CD4-positive, alpha-beta memory T cell (primary cell): ENCODE measurements around the gene APCDD1. TPM values are rescaled to one million over a fixed set of nuclear protein-coding genes. Genes with fewer than 3 reads are reported as not detected.

Experiments
- CTCF ChIA-PET: fragments of 350-600 bp; sonication (Branson Sonifier 250); formaldehyde crosslinking; loops from one replicate; lab custom pipeline; 2021; ENCODE audit warnings: inconsistent platforms; ENCODE audit not compliant: partially characterized antibody; lab: Charles Lee
- POLR2A ChIA-PET: fragments of 350-600 bp; sonication (Branson Sonifier 250); formaldehyde crosslinking; loops from one replicate; lab custom pipeline; 2021; ENCODE audit not compliant: partially characterized antibody; lab: Charles Lee
- DNase-seq, 5 donors: peaks; one replicate each; pipeline versions ENCODE4 v3.0.0 to v3.0.0-alpha.2; 2020 to 2022; ENCODE audit warnings: mixed read lengths in 1 of 5
- H3K27ac ChIP-seq: one replicate; pipeline ENCODE4 v1.7.0; 2013; ENCODE audit warnings: low read depth, low read length
- H3K27me3 ChIP-seq: 2 replicates; pipeline ENCODE4 v1.7.0; 2013; ENCODE audit warnings: mild to moderate bottlenecking, low read length, moderate library complexity; ENCODE audit not compliant: insufficient read depth
- H3K36me3 ChIP-seq: 2 replicates; pipeline ENCODE4 v1.7.0; 2013; ENCODE audit warnings: mild to moderate bottlenecking, low read length, moderate library complexity; ENCODE audit not compliant: insufficient read depth
- H3K4me1 ChIP-seq: 2 replicates; pipeline ENCODE4 v1.7.0; 2013; ENCODE audit warnings: mild to moderate bottlenecking, low read length, moderate library complexity; ENCODE audit not compliant: insufficient read depth
- H3K4me3 ChIP-seq, 2 donors: one replicate each; pipeline ENCODE4 v1.7.0; 2013; ENCODE audit warnings: low read length in 2 of 2, mild to moderate bottlenecking in 1 of 2
- H3K9me3 ChIP-seq, 2 donors: one replicate each; pipeline ENCODE4 v1.7.0; 2013; ENCODE audit warnings: low read length in 2 of 2, control low read depth in 1 of 2; ENCODE audit not compliant: control insufficient read depth in 1 of 2
- H3K27ac Mint-ChIP-seq, 7 donors: one replicate each; pipeline ENCODE4 v1.8.0; 2020 to 2021; ENCODE audit warnings: mixed read lengths in 7 of 7, mild to moderate bottlenecking in 6 of 7, inconsistent platforms in 3 of 7, moderate library complexity in 3 of 7
- H3K27me3 Mint-ChIP-seq, 2 donors: one replicate each; pipeline ENCODE4 v1.8.0; 2020 to 2021; ENCODE audit warnings: mixed read lengths in 2 of 2
- H3K36me3 Mint-ChIP-seq, 2 donors: one replicate each; pipeline ENCODE4 v1.8.0; 2020 to 2021; ENCODE audit warnings: mixed read lengths in 2 of 2, inconsistent platforms in 1 of 2, mild to moderate bottlenecking in 1 of 2
- H3K4me1 Mint-ChIP-seq, 4 donors: one replicate each; pipeline ENCODE4 v1.8.0; 2020 to 2021; ENCODE audit warnings: mixed read lengths in 4 of 4, mild to moderate bottlenecking in 1 of 4
- H3K4me3 Mint-ChIP-seq, 8 donors: one replicate each; pipeline ENCODE4 v1.8.0; 2020 to 2021; ENCODE audit warnings: mixed read lengths in 8 of 8, mild to moderate bottlenecking in 7 of 8, moderate library complexity in 6 of 8, inconsistent platforms in 3 of 8
- H3K9me3 Mint-ChIP-seq, 8 donors: one replicate each; pipeline ENCODE4 v1.8.0; 2020 to 2021; ENCODE audit warnings: mixed read lengths in 8 of 8, mild to moderate bottlenecking in 5 of 8, inconsistent platforms in 3 of 8, moderate library complexity in 1 of 8
- intact Hi-C: fragments of 100-400 bp; cut with micrococcal nuclease; formaldehyde crosslinking; loops from one replicate; pipeline ENCODE4 v1.15.1; 2023
- polyA plus RNA-seq, 2 donors: library from polyadenylated mRNA; unstranded; fragments of 300-500 nt; fragmentation: Illumina TruSeq; gene quantifications; one replicate each; pipeline ENCODE4 v1.2.3, GENCODE V29; 2021
- total RNA-seq, 2 experiments: library from RNA; stranded (reverse); gene quantifications; one replicate each; pipeline ENCODE4 v1.2.3, GENCODE V29; 2021

APCDD1 gene
- total and polyA plus RNA-seq, 4 experiments from 2014 or later: not detected

- no peaks in the 10 kb centered on the region for H3K36me3 Mint-ChIP-seq
- Histone ChIP-seq H3K27me3 (no peaks in the 10 kb centered on the region), H3K27ac (no peak overlapping the region), H3K4me3 (no peak overlapping the region), H3K9me3 (no peaks in the 10 kb centered on the region), H3K36me3 (no peaks in the 10 kb centered on the region), H3K4me1 (no peaks in the 10 kb centered on the region)
- CTCF ChIA-PET: no interaction called here
- H3K27ac Mint-ChIP-seq: no peak overlapping the region
- intact Hi-C loops: no loop called here
- H3K27me3 Mint-ChIP-seq: peaks cover 7 to 20% of the 10 kb centered on the region in 2 donors
- H3K4me3 Mint-ChIP-seq: no peak overlapping the region
- no peaks in the 10 kb centered on the region for H3K4me1 Mint-ChIP-seq
- no peak for DNase-seq
- POLR2A ChIA-PET: no interaction called here
- no peaks in the 10 kb centered on the region for H3K9me3 Mint-ChIP-seq
These were observed 18.7 kb downstream of the APCDD1 start for GRCh38 chr18:10473132-10473531.

GRCh38 chr18:10474309-10474708, 19.9 kb downstream of the APCDD1 start:
- intact Hi-C loops: no loop called here
- Mint-ChIP-seq H3K27me3 (peaks cover 9 to 24% of the 10 kb centered on the region in 2 donors), H3K36me3 (no peaks in the 10 kb centered on the region), H3K4me1 (no peaks in the 10 kb centered on the region), H3K27ac (no peak overlapping the region), H3K4me3 (no peak overlapping the region), H3K9me3 (no peaks in the 10 kb centered on the region)
- POLR2A ChIA-PET: no interaction called here
- Histone ChIP-seq H3K9me3 (no peaks in the 10 kb centered on the region), H3K4me1 (no peaks in the 10 kb centered on the region), H3K27ac (no peak overlapping the region), H3K4me3 (no peak overlapping the region), H3K36me3 (no peaks in the 10 kb centered on the region), H3K27me3 (no peaks in the 10 kb centered on the region)
- CTCF ChIA-PET: no interaction called here
- no peak for DNase-seq

DNA sequence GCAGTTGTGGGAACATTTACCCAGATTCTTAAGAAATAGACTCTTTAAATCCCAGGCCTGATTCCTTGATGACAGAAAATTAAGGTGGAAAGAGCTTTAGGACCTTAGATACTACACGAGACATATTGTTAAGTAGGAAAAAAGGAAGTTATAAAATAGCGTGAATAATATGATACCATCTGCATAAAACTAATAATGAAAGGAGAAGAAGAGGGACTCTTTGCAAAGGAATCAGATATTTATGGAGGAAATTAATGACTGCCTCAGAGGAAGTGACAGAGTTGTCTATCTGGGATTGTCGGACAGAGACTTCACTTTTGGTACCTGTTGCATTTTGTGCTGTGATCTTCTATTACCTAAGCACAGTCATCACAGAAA, 20.8 kb downstream of the APCDD1 start:
- Mint-ChIP-seq H3K27me3 (peaks cover 9 to 22% of the 10 kb centered on the region in 2 donors), H3K27ac (no peak overlapping the region), H3K4me3 (no peak overlapping the region), H3K36me3 (no peaks in the 10 kb centered on the region), H3K4me1 (no peaks in the 10 kb centered on the region), H3K9me3 (no peaks in the 10 kb centered on the region)
- H3K36me3 ChIP-seq: no peaks in the 10 kb centered on the region
- H3K4me1 ChIP-seq: no peaks in the 10 kb centered on the region
- H3K4me3 ChIP-seq: no peak overlapping the region
- ChIA-PET POLR2A (no interaction called here), CTCF (no interaction called here)
- intact Hi-C loops: no loop called here
- H3K27ac ChIP-seq: no peak overlapping the region
- H3K9me3 ChIP-seq: no peaks in the 10 kb centered on the region
- no peaks in the 10 kb centered on the region for H3K27me3 ChIP-seq
- DNase-seq: no peak

- no peaks in the 10 kb centered on the region for H3K36me3 Mint-ChIP-seq
- ChIA-PET POLR2A (no interaction called here), CTCF (interaction anchor here (1.0 to 1.1 kb wide), 2 partner anchors 15 to 16 kb away, joined by 3 read pairs; no protein-coding TSS in a partner anchor)
- no peak overlapping the region for H3K4me3 Mint-ChIP-seq
- no peaks in the 10 kb centered on the region for H3K9me3 Mint-ChIP-seq
- no peak overlapping the region for H3K27ac Mint-ChIP-seq
- no peak overlapping the region for H3K4me3 ChIP-seq
- H3K9me3 ChIP-seq: no peaks in the 10 kb centered on the region
- H3K27me3 ChIP-seq: no peaks in the 10 kb centered on the region
- DNase-seq: no peak
- no peaks in the 10 kb centered on the region for H3K4me1 ChIP-seq
- no peaks in the 10 kb centered on the region for H3K36me3 ChIP-seq
- peaks cover 9 to 22% of the 10 kb centered on the region in 2 donors for H3K27me3 Mint-ChIP-seq
- H3K27ac ChIP-seq: no peak overlapping the region
- intact Hi-C loops: no loop called here
- no peaks in the 10 kb centered on the region for H3K4me1 Mint-ChIP-seq
These were observed 21.3 kb downstream of the APCDD1 start for GRCh38 chr18:10475654-10476291.

DNA sequence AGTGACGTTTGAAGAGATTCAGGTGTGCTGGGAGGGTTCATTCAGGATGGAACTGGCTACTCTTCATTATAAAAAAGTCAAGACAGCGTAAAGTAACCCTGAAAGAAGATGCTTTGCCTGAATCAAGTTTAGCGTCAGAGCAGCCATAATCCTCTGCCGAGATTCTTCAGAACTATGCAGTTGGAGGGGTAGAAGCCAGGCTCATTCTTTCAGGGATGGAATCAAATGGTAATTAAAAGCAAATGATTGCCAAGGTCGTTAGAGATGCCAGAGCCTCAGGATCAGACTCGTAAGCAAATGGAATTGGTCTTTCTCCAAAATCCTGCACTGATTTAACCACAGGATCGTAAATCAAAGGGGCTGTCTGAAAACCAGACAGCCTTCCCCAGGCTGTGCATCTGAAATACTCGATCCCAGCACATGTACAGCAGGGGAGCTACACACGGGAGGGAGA, 21.9 kb downstream of the APCDD1 start:
- Histone ChIP-seq H3K4me1 (no peaks in the 10 kb centered on the region), H3K4me3 (no peak overlapping the region), H3K9me3 (no peaks in the 10 kb centered on the region), H3K27me3 (no peaks in the 10 kb centered on the region), H3K36me3 (no peaks in the 10 kb centered on the region), H3K27ac (no peak overlapping the region)
- intact Hi-C loops: no loop called here
- DNase-seq: no peak
- Mint-ChIP-seq H3K4me1 (no peaks in the 10 kb centered on the region), H3K9me3 (no peaks in the 10 kb centered on the region), H3K27ac (no peak overlapping the region), H3K36me3 (no peaks in the 10 kb centered on the region), H3K4me3 (no peak overlapping the region), H3K27me3 (peaks cover 11 to 22% of the 10 kb centered on the region in 2 donors)
- POLR2A ChIA-PET: no interaction called here
- CTCF ChIA-PET: interaction anchor here (1.0 to 1.1 kb wide), 2 partner anchors 15 to 16 kb away, joined by 3 read pairs; no protein-coding TSS in a partner anchor

DNA sequence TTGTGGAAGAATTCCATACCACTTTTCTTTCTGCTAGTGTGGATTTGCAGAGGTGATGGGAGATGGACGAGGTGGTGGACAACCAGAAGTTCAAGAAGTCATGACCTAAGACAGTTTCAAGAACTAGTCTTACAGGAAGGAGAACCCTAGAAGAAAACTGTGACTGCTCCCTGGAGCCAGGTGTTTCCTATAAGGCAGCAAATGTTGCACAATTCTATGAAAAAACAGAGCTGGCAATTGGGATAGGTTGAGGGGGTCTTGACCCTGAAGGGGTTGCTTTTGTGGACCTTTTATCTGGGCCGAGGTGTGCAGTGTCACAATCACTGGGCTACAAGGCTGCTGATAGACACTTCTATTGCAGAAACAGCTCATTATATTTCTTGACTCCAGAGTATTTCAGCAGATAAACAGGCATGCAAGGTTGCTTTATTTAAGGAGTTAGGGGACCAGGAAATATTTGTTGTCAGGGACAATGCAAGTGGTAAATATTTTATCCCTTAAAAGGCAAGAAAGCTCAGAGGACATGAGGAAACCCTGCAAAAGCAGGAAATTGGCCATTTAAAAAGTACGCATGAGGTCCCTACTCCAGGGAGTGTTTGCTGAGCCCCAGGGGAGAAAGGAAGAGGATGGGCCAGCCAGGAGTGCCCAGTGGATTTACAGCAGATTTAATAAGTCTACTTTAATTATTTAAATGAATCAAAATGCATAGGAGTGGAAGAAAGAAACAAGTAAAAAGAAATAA, 22.9 kb downstream of the APCDD1 start:
- Histone ChIP-seq H3K36me3 (no peaks in the 10 kb centered on the region), H3K4me3 (no peak overlapping the region), H3K27me3 (no peaks in the 10 kb centered on the region), H3K9me3 (no peaks in the 10 kb centered on the region), H3K27ac (no peak overlapping the region), H3K4me1 (no peaks in the 10 kb centered on the region)
- Mint-ChIP-seq H3K27ac (no peak overlapping the region), H3K4me3 (no peak overlapping the region), H3K36me3 (no peaks in the 10 kb centered on the region), H3K27me3 (peaks cover 12 to 21% of the 10 kb centered on the region in 2 donors), H3K9me3 (no peaks in the 10 kb centered on the region), H3K4me1 (no peaks in the 10 kb centered on the region)
- DNase-seq: no peak
- intact Hi-C loops: no loop called here
- CTCF ChIA-PET: no interaction called here
- POLR2A ChIA-PET: no interaction called here

DNA sequence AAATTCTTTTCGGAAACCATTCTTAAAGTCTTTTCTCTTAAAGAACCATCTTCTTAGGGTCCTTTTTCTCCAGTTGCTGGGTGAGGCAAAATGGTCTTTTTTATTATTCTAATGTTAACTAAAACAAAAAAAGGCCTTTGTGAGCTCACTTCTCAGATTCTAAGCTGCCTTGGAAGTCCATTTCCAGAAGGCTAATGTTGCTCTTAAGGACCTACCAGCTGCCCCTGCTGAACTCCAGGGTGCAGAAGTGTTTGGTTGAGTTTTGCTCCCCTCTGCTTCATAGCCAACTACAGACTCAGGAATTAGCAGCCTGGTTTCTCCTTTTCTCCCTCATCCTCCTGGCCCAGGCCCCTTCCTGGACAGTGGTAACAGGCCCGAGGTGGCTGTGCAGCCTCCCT, 23.4 kb downstream of the APCDD1 start:
- Histone ChIP-seq H3K4me3 (no peak overlapping the region), H3K36me3 (no peaks in the 10 kb centered on the region), H3K9me3 (no peaks in the 10 kb centered on the region), H3K27me3 (no peaks in the 10 kb centered on the region), H3K27ac (no peak overlapping the region), H3K4me1 (no peaks in the 10 kb centered on the region)
- no peaks in the 10 kb centered on the region for H3K9me3 Mint-ChIP-seq
- no peaks in the 10 kb centered on the region for H3K4me1 Mint-ChIP-seq
- H3K4me3 Mint-ChIP-seq: no peak overlapping the region
- DNase-seq: no peak
- H3K27me3 Mint-ChIP-seq: peaks cover 12 to 21% of the 10 kb centered on the region in 2 donors
- no peak overlapping the region for H3K27ac Mint-ChIP-seq
- intact Hi-C loops: no loop called here
- POLR2A ChIA-PET: no interaction called here
- CTCF ChIA-PET: interaction anchor here (1.2 kb wide), 1 partner anchor 42 kb away, joined by 3 read pairs; no protein-coding TSS in a partner anchor
- no peaks in the 10 kb centered on the region for H3K36me3 Mint-ChIP-seq
